ENCODE measurements around the gene CORO7.

Gene CORO7

DNA sequence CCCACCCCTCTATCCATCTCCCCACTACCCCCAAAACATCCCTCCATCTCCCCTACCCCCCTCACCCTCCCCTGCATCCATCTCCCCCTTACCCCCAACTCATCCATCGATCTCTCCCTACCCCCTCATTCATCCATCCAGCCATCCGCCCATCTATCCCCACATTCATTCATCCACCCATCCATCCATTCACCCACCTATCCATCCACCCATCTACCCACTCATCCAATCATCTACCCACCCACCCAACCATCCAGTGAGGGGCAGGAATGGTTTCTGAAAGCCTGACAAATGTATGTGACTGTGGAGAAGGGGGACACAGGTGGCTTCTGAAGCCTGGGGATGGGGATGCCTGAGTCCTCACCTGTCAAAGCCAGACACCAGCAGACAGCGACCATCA, 56.5 kb downstream of the CORO7 start:
- Histone ChIP-seq H3K9me3 (ENCODE audit: control insufficient read depth, low read length) (no peaks in the 10 kb centered on the region), H3K36me3 (ENCODE audit: control insufficient read depth, insufficient read depth, low read length) (peaks cover 15% of the 10 kb centered on the region), H3K4me3 (ENCODE audit: low read length) (no peak overlapping the region), H3K9ac (ENCODE audit: low read length) (no peak overlapping the region), H3K27me3 (ENCODE audit: control insufficient read depth, insufficient read depth, low read length) (no peaks in the 10 kb centered on the region), H3K4me1 (ENCODE audit: control insufficient read depth, insufficient read depth, low read length) (peaks cover 5% of the 10 kb centered on the region)

DNA sequence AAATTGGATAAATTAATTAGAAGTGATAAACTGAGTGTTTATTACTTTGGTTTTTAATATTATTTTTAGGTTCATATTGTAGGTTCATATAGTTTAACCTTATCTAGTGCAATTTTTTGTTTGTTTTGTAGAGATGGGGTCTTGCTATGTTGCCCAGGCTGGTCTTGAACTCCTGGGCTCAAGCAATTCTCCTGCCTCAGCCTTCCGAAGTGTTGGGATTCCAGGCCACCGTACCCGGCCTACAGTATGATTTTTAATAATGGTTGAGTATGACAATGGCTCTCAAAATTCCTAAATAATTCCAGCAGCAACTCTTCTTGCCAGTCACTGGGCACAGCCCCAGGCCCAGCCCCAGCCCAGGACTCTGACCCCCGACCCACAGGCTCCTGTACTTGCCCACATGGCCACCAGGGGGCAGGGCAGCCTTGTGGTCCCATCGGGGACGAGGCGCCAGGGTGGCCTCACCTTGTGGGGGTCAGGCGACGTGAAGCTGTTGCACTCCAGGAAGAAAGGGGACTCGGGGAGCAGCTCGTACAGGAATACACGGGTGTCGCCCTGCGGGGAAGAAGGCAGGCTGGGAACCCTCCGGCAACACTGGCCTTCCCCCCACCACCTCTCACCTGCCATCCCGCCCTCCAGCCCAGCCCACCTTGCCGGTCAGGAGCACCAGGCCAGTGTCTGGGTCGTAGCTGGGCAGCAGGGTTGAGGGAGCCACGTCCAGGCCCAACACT, 57.4 kb downstream of the CORO7 start:
- no peak overlapping the region for H3K4me3 ChIP-seq (ENCODE audit: low read length)
- no peaks in the 10 kb centered on the region for H3K27me3 ChIP-seq (ENCODE audit: control insufficient read depth, insufficient read depth, low read length)
- no peak overlapping the region for H3K9ac ChIP-seq (ENCODE audit: low read length)
- H3K9me3 ChIP-seq (ENCODE audit: control insufficient read depth, low read length), result no peaks in the 10 kb centered on the region
- H3K4me1 ChIP-seq (ENCODE audit: control insufficient read depth, insufficient read depth, low read length), result peaks cover 5% of the 10 kb centered on the region
- peaks cover 15% of the 10 kb centered on the region for H3K36me3 ChIP-seq (ENCODE audit: control insufficient read depth, insufficient read depth, low read length)

DNA sequence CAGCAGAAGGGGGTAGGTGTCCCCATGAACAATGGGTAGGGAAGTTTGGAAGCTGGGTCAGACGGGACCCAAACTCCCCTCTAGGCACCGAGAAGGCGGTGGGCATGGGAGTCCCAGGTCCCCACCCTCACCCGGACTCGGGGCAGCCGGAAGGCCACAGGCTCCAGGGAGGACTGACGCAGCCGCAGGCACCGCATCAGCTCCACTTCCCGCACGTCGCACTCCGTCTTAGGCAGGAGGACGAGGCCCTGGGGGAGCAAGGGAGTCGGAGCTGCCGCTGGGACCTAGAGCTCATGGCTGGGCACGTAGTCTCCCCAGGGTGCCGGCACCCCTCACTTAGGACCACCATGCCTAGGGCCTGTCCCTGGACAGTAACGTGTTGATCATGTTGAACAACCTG, 58.2 kb downstream of the CORO7 start:
- no peak overlapping the region for H3K4me3 ChIP-seq (ENCODE audit: low read length)
- H3K9me3 ChIP-seq (ENCODE audit: control insufficient read depth, low read length), result no peaks in the 10 kb centered on the region
- H3K36me3 ChIP-seq (ENCODE audit: control insufficient read depth, insufficient read depth, low read length), result peaks cover 15% of the 10 kb centered on the region
- peaks cover 5% of the 10 kb centered on the region for H3K4me1 ChIP-seq (ENCODE audit: control insufficient read depth, insufficient read depth, low read length)
- no peaks in the 10 kb centered on the region for H3K27me3 ChIP-seq (ENCODE audit: control insufficient read depth, insufficient read depth, low read length)
- no peak overlapping the region for H3K9ac ChIP-seq (ENCODE audit: low read length)

DNA sequence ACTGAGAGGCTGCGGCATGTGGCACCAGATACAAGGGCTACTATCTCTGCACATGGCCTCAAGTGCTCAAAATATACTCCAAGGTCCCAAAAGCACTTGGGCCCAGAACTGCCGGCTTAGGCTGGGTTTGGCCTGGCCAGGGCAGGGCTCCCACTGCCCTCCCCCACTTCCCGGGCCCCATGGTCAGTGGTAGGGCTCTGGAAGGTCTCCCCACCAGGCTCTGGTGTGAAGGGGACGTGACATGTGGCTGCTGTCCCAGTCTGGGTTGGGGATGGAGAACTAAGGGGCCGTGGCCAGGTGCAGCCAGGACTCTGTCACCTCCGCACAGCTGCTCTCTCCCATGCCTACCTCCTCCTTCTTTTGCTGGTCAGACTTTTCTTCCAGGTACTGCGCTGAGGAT, 59.6 kb downstream of the CORO7 start:
- peaks cover 5% of the 10 kb centered on the region for H3K36me3 ChIP-seq (ENCODE audit: control insufficient read depth, insufficient read depth, low read length)
- H3K9me3 ChIP-seq (ENCODE audit: control insufficient read depth, low read length), result no peaks in the 10 kb centered on the region
- no peaks in the 10 kb centered on the region for H3K27me3 ChIP-seq (ENCODE audit: control insufficient read depth, insufficient read depth, low read length)
- H3K4me3 ChIP-seq (ENCODE audit: low read length), result no peak overlapping the region
- peaks cover 5% of the 10 kb centered on the region for H3K4me1 ChIP-seq (ENCODE audit: control insufficient read depth, insufficient read depth, low read length)
- H3K9ac ChIP-seq (ENCODE audit: low read length), result no peak overlapping the region

DNA sequence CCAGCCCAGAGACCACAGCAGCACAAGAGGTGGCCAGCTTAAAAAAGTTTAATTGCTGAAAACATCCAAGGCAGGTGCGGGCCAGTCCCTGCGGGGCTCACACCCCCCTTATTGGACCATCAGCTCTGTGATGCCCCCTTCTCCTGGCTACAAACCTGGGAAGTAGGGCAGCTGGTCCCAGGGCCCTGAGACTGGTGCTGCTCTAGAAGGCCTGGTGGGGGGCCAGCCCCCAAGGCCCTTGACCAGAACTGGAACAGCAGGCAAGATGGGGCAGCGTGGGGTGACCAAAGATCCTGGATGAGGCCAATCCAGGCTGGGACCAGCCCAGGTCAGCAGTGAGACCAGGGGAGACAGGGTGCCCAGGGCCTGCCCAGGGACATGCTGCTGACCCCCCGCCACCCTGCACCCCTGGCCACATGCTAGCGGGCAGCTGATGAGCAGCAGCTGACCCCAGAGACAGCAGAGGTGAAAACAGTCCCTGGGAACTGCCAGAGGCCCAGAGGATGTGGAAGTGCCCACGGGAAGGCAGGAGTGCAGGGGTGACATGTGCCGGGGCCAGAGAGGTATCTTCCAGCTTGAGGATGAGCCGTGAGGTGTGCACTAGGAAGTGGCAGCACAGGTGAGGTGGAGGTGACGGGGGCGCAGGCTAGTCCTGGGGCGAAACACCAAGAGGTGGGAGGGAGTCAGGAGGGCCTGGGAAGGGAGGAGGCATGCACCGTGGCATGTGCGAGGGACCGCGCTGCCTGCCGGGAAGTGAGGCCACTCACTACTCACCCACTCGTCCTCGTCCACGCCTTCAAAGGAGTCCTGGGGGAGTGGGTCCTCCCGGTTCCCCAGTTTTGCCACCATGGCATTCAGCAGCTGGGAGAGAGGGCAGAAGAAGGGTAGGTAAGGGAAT, 61.6 kb downstream of the CORO7 start:
- Histone ChIP-seq H3K9ac (ENCODE audit: low read length) (no peak overlapping the region), H3K4me3 (ENCODE audit: low read length) (no peak overlapping the region), H3K4me1 (ENCODE audit: control insufficient read depth, insufficient read depth, low read length) (peaks cover 15% of the 10 kb centered on the region), H3K9me3 (ENCODE audit: control insufficient read depth, low read length) (no peaks in the 10 kb centered on the region), H3K36me3 (ENCODE audit: control insufficient read depth, insufficient read depth, low read length) (no peaks in the 10 kb centered on the region), H3K27me3 (ENCODE audit: control insufficient read depth, insufficient read depth, low read length) (no peaks in the 10 kb centered on the region)

DNA sequence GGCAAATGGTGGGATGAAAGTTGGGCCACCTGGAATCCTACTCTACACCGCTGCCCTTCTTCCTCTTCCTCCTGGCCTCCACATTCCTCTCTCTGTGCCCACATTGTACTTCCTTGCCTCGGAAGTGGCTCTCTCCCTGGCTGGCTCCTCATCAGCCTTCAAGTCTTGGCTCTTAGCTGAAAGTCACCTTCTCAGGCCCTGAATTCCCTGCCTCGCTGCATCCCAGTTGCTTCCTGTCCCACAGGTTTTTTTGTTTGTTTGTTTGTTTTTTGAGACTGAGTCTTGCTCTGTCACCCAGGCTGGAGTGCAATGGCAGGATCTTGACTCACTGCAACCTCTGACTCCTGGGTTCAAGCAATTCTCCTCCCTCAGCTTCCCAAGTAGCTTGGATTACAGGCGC, 62.7 kb downstream of the CORO7 start:
- Histone ChIP-seq H3K4me3 (ENCODE audit: low read length) (no peak overlapping the region), H3K27me3 (ENCODE audit: control insufficient read depth, insufficient read depth, low read length) (no peaks in the 10 kb centered on the region), H3K9me3 (ENCODE audit: control insufficient read depth, low read length) (no peaks in the 10 kb centered on the region), H3K4me1 (ENCODE audit: control insufficient read depth, insufficient read depth, low read length) (peaks cover 15% of the 10 kb centered on the region), H3K36me3 (ENCODE audit: control insufficient read depth, insufficient read depth, low read length) (no peaks in the 10 kb centered on the region), H3K9ac (ENCODE audit: low read length) (no peak overlapping the region)

DNA sequence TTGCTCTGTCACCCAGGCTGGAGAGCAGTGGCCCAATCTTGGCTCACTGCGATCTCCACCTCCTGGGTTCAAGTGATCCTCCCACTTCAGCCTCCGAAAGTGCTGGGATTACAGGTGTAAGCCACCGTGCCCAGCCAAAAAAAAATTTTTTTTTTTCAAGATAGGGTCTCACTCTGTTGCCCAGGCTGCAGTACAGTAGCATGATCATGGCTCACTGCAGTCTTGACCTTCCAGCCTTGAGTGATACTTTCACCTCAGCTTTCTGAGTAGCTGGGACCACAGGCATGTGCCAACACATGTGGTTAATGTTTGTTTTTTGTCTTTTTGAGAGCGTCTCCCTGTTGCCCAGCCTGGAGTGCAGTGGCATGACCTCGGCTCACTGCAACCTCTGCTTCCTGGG, 63.6 kb downstream of the CORO7 start:
- no peak overlapping the region for H3K4me3 ChIP-seq (ENCODE audit: low read length)
- peaks cover 17% of the 10 kb centered on the region for H3K4me1 ChIP-seq (ENCODE audit: control insufficient read depth, insufficient read depth, low read length)
- H3K27me3 ChIP-seq (ENCODE audit: control insufficient read depth, insufficient read depth, low read length), result no peaks in the 10 kb centered on the region
- H3K36me3 ChIP-seq (ENCODE audit: control insufficient read depth, insufficient read depth, low read length), result no peaks in the 10 kb centered on the region
- no peak overlapping the region for H3K9ac ChIP-seq (ENCODE audit: low read length)
- H3K9me3 ChIP-seq (ENCODE audit: control insufficient read depth, low read length), result no peaks in the 10 kb centered on the region

DNA sequence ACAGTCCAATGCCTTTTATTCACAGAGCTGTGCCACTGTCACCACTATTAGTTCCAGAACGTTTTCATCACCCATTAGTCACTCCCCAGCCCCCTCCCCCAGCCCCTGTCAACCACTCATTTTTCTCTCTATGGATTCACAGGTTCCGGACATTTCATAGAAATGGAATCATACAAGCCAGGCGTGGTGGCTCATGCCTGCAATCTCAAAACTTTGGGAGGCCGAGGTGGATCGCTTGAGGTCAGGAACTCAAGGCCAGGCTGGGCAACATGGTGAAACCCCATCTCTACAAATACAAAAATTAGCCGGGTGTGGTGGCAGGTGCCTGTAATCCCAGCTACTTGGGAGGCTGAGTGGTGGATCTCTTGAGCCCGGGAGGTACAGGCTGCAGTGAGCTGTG, 64.5 kb downstream of the CORO7 start:
- no peaks in the 10 kb centered on the region for H3K27me3 ChIP-seq (ENCODE audit: control insufficient read depth, insufficient read depth, low read length)
- peaks cover 16% of the 10 kb centered on the region for H3K4me1 ChIP-seq (ENCODE audit: control insufficient read depth, insufficient read depth, low read length)
- H3K9me3 ChIP-seq (ENCODE audit: control insufficient read depth, low read length), result no peaks in the 10 kb centered on the region
- H3K4me3 ChIP-seq (ENCODE audit: low read length), result no peak overlapping the region
- no peak overlapping the region for H3K9ac ChIP-seq (ENCODE audit: low read length)
- no peaks in the 10 kb centered on the region for H3K36me3 ChIP-seq (ENCODE audit: control insufficient read depth, insufficient read depth, low read length)

DNA sequence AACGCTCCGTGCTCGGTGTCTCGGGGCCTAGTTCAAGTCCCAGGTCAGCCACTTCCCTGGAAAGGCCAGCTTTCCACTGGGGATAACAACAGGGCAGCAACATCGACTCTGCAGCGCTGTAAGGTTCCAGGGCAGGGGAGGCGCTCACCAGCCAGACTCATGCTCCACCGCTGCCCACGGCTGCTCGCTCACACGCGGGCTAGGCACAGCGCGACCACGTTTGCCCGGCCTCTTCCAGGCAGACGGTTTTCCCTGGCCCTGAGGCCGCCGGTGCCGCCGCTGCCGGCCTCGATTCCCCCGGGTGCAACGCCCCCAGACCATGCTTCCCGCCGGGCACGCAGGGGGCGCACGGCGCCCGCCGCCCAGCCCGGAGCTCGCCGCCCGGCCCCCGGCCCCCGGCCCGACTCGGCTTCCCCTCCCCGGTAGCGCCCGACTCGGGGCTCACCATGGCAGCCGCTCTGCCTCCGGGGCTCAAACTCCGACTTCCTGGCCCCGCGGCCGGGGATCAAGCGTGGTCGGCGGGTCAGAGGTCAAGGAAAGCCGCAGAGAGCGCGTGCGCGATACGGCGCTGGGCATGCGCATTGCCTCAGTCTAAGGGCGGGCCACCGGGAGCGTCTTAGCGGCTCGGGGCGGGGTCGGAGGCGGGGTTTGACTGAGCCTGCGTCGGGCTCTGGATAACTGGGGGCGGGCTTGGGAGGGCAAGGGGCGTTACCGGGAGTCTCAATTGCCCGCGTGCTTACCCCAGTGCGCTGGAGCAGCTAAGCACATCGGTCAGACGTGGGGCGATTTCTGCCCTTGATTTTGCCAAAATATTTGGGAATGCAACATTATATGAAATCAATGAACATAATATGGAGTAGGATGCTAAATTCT, 65.4 kb downstream of the CORO7 start, which contains the start of gene PAM16:
Gene PAM16, minus strand, starts transcription at position 535 of the 873 bp plus-strand sequence. Its CDS starts 87 bp downstream, at position 448.
- H3K9me3 ChIP-seq (ENCODE audit: control insufficient read depth, low read length), result no peaks in the 10 kb centered on the region
- H3K36me3 ChIP-seq (ENCODE audit: control insufficient read depth, insufficient read depth, low read length), result no peaks in the 10 kb centered on the region
- peaks cover 21% of the 10 kb centered on the region for H3K4me1 ChIP-seq (ENCODE audit: control insufficient read depth, insufficient read depth, low read length)
- peak within 1 kb of the TSS; percentile 69 for H3K9ac ChIP-seq (ENCODE audit: low read length)
- no peaks in the 10 kb centered on the region for H3K27me3 ChIP-seq (ENCODE audit: control insufficient read depth, insufficient read depth, low read length)
- peak within 1 kb of the TSS; percentile 51 for H3K4me3 ChIP-seq (ENCODE audit: low read length)

DNA sequence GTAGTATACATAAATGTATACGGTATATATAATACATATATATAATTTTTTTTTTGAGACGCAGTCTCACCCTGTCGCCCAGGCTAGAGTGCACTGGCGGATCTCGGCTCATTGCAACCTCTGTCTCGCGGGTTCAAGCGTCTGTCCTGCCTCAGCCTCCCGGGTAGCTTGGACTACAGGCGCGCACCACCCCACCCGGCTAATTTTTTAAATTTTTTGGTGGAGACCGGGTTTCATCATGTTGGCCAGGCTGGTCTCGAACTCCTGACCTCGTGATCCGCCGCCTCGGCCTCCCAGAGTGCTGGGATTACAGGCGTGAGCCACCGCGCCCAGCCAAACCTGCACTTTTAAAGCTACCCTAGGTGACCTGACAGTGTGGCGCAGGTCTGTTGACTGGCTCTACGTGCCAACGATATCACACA, 66.0 kb downstream of the CORO7 start:
- Histone ChIP-seq H3K4me3 (ENCODE audit: low read length) (peak overlapping the region; percentile 51), H3K27me3 (ENCODE audit: control insufficient read depth, insufficient read depth, low read length) (no peaks in the 10 kb centered on the region), H3K9me3 (ENCODE audit: control insufficient read depth, low read length) (no peaks in the 10 kb centered on the region), H3K4me1 (ENCODE audit: control insufficient read depth, insufficient read depth, low read length) (peaks cover 28% of the 10 kb centered on the region), H3K36me3 (ENCODE audit: control insufficient read depth, insufficient read depth, low read length) (no peaks in the 10 kb centered on the region), H3K9ac (ENCODE audit: low read length) (peak overlapping the region; percentile 69)

DNA sequence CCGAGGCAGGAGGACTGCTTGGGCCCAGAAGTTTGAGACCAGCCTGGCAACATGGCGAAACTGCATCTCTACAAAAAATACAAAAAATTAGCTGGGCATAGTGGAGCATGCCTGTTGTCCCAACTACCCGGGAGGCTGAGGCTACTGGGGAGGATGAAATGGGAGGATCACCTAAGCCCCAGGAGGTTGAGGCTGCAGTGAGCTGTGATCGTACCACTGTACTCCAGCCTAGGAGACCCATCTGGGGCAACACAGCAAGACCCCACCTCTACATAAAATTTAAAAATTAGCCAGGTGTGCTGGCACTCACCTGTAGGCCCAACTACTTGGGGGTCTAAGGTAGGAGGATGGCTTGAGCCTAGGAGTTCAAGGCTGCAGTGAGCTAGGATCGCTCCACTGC, 67.1 kb downstream of the CORO7 start:
- Histone ChIP-seq H3K9ac (ENCODE audit: low read length) (no peak overlapping the region), H3K9me3 (ENCODE audit: control insufficient read depth, low read length) (no peaks in the 10 kb centered on the region), H3K27me3 (ENCODE audit: control insufficient read depth, insufficient read depth, low read length) (no peaks in the 10 kb centered on the region), H3K36me3 (ENCODE audit: control insufficient read depth, insufficient read depth, low read length) (no peaks in the 10 kb centered on the region), H3K4me3 (ENCODE audit: low read length) (no peak overlapping the region), H3K4me1 (ENCODE audit: control insufficient read depth, insufficient read depth, low read length) (peaks cover 38% of the 10 kb centered on the region)

All from mucosa of stomach (tissue), 1 donor.